Choroid plexus epithelial cell (primary cell): ENCODE data around the gene LBH.

ENCODE experiments used
- DNase-seq: peaks from one replicate; pipeline ENCODE4 v3.0.0-alpha.2; 2010; ENCODE audit warnings: low read depth
- H3K4me3 ChIP-seq: 2 replicates; pipeline ENCODE4 v1.5.1; 2011; ENCODE audit warnings: low read depth, mild to moderate bottlenecking, control low read depth, low read length, moderate library complexity
- CTCF ChIP-seq: conservative IDR thresholded peaks from 2 replicates; pipeline ENCODE4 v1.5.1; 2011; ENCODE audit warnings: low read depth, mild to moderate bottlenecking, control low read depth, inconsistent platforms, low read length, moderate library complexity

The LBH gene

GRCh38 chr2:30269771-30270145 is 38.4 kb downstream of the LBH start:
- no peak for DNase-seq
- TF ChIP-seq CTCF = no peak
- no peak overlapping the region for H3K4me3 ChIP-seq

- TF ChIP-seq CTCF = no peak
- DNase-seq = no peak
- H3K4me3 ChIP-seq = no peak overlapping the region
Measured at GRCh38 chr2:30270166-30270565, 38.8 kb downstream of the LBH start.

GRCh38 chr2:30271301-30271700 is 40.0 kb downstream of the LBH start:
- H3K4me3 ChIP-seq = no peak overlapping the region
- no peak for TF ChIP-seq CTCF
- DNase-seq = no peak

GRCh38 chr2:30272286-30272685 is 41.0 kb downstream of the LBH start:
- no peak overlapping the region for H3K4me3 ChIP-seq
- no peak for DNase-seq
- TF ChIP-seq CTCF = no peak

- H3K4me3 ChIP-seq = no peak overlapping the region
- TF ChIP-seq CTCF = no peak
- DNase-seq = peak; percentile 58
Measured at GRCh38 chr2:30272761-30273573, 41.6 kb downstream of the LBH start.

- H3K4me3 ChIP-seq = no peak overlapping the region
- DNase-seq = peak; percentile 11
- TF ChIP-seq CTCF = no peak
Measured at GRCh38 chr2:30273574-30273929, 42.2 kb downstream of the LBH start.

- no peak for TF ChIP-seq CTCF
- no peak for DNase-seq
- H3K4me3 ChIP-seq = no peak overlapping the region
Measured at GRCh38 chr2:30275256-30275655, 43.9 kb downstream of the LBH start.
